PC-9 (cell line): ENCODE data around the gene HMCES. TPM values are rescaled to one million over a fixed set of nuclear protein-coding genes. Genes with fewer than 3 reads are reported as not detected.

Experiments
- BruUV-seq: library from RNA; stranded (reverse); fragments of 400-500 nt; replicated peaks from 2 replicates; lab custom pipeline; 2021; lab: Mats Ljungman, UMichigan
- CTCF ChIA-PET: fragments of 300-600 bp; sonication (Branson Sonifier 250); formaldehyde crosslinking; loops from one replicate; lab custom pipeline; 2022; ENCODE audit warnings: antibody characterized with exemption; lab: Charles Lee
- POLR2A ChIA-PET: fragments of 300-600 bp; sonication (Branson Sonifier 250); formaldehyde crosslinking; loops from one replicate; lab custom pipeline; 2022; ENCODE audit warnings: antibody characterized with exemption; ENCODE audit not compliant: unreplicated experiment; lab: Charles Lee
- DNase-seq, 2 experiments: peaks; one replicate each; pipeline versions ENCODE4 v3.0.0 to v3.0.0-alpha.2; 2015 to 2022; ENCODE audit warnings: mixed read lengths in 1 of 2
- H2AFZ ChIP-seq: fragments of 200-600 bp; sonication (generic); 2 replicates; pipeline ENCODE4 v1.8.1; 2017; ENCODE audit warnings: antibody characterized with exemption
- H3F3A ChIP-seq: fragments of 200-600 bp; sonication (generic); 2 replicates; pipeline ENCODE4 v1.8.1; 2017; ENCODE audit warnings: antibody characterized with exemption, mild to moderate bottlenecking, low read depth; ENCODE audit not compliant: insufficient read depth
- H3K27ac ChIP-seq: fragments of 200-600 bp; sonication (generic); 2 replicates; pipeline ENCODE4 v1.6.1; 2016; ENCODE audit warnings: mixed run types
- H3K27me3 ChIP-seq: fragments of 200-600 bp; sonication (generic); 2 replicates; pipeline ENCODE4 v1.6.1; 2016; ENCODE audit warnings: low read depth, mixed run types; ENCODE audit not compliant: insufficient read depth
- H3K36me3 ChIP-seq: fragments of 200-600 bp; sonication (generic); 2 replicates; pipeline ENCODE4 v1.6.1; 2016; ENCODE audit warnings: low read depth, mixed run types
- H3K4me1 ChIP-seq: fragments of 200-600 bp; sonication (generic); replicated peaks from 2 replicates; pipeline ENCODE4 v1.6.1; 2016; ENCODE audit warnings: mixed run types; ENCODE audit not compliant: insufficient read depth
- H3K4me2 ChIP-seq: fragments of 200-600 bp; sonication (generic); 2 replicates; pipeline ENCODE4 v1.6.1; 2017; ENCODE audit warnings: mixed run types
- H3K4me3 ChIP-seq: fragments of 200-600 bp; sonication (generic); 2 replicates; pipeline ENCODE4 v1.6.1; 2016; ENCODE audit warnings: mixed run types
- H3K79me2 ChIP-seq: fragments of 200-600 bp; sonication (generic); 2 replicates; pipeline ENCODE4 v1.6.1; 2017; ENCODE audit warnings: low read depth, mixed run types
- H3K9me2 ChIP-seq: fragments of 200-600 bp; sonication (generic); 2 replicates; pipeline ENCODE4 v1.8.1; 2017; ENCODE audit warnings: mild to moderate bottlenecking; ENCODE audit not compliant: insufficient read depth
- H3K9me3 ChIP-seq: fragments of 200-600 bp; sonication (generic); 2 replicates; pipeline ENCODE4 v1.8.1; 2016; ENCODE audit warnings: low read depth; ENCODE audit not compliant: insufficient read depth
- H4K20me1 ChIP-seq: fragments of 200-600 bp; sonication (generic); 2 replicates; pipeline ENCODE4 v1.8.1; 2017; ENCODE audit not compliant: insufficient read depth
- EZH2 ChIP-seq: fragments of 200-600 bp; sonication (generic); IDR thresholded peaks from 2 replicates; pipeline ENCODE4 v1.8.0; 2017; ENCODE audit warnings: antibody characterized with exemption, low read depth
- intact Hi-C: fragments of 100-400 bp; cut with micrococcal nuclease; formaldehyde crosslinking; loops from one replicate; pipeline ENCODE4 v1.10.0; 2022; ENCODE audit not compliant: unreplicated experiment
- total RNA-seq: library from RNA; stranded (reverse); gene quantifications from 2 replicates; pipeline ENCODE4 v1.2.3, GENCODE V29; 2021
- TF ChIP-seq, protein P1 (sequence below): fragments of 200-600 bp; sonication (generic); conservative IDR thresholded peaks from 2 replicates; pipeline ENCODE4 v1.6.1; 2017; ENCODE audit warnings: mixed run types, antibody characterized with exemption, mild to moderate bottlenecking, moderate library complexity

Gene HMCES
- total RNA-seq, 1 experiment from 2014 or later = 60.9 TPM

DNA sequence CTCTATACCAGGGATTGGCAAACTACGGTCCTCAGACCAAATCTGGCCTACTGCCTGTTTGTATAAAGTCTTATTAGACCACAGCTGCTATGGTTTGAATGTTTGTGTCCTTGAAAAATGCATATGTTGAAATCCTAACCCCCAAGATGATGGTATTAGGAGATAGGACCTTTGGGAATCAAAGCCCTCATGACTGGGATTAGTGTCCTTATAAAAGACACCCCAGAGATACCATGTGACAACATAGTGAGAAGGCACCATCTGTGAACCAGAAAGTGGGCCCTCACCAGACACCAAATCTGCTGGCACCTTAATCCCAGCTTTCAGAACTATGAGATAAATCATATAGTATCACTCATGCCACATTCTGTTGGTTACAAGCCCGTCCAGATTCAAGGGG, 7.4 kb downstream of the HMCES start:
- intact Hi-C loops = no loop called here
- H2AFZ ChIP-seq = no peak overlapping the region
- H3K36me3 ChIP-seq = 0 out of 2 replicates have a peak, but pooled peaks cover 3% of the 10 kb centered on the region
- 0 out of 2 replicates have a peak, but pooled peaks cover 4% of the 10 kb centered on the region for H3F3A ChIP-seq
- H3K27me3 ChIP-seq = no peaks in the 10 kb centered on the region
- no peaks in the 10 kb centered on the region for H3K79me2 ChIP-seq
- H3K9me3 ChIP-seq = no peaks in the 10 kb centered on the region
- H3K4me2 ChIP-seq = no peak overlapping the region
- no peak for TF ChIP-seq EZH2
- TF ChIP-seq, protein P1, sequence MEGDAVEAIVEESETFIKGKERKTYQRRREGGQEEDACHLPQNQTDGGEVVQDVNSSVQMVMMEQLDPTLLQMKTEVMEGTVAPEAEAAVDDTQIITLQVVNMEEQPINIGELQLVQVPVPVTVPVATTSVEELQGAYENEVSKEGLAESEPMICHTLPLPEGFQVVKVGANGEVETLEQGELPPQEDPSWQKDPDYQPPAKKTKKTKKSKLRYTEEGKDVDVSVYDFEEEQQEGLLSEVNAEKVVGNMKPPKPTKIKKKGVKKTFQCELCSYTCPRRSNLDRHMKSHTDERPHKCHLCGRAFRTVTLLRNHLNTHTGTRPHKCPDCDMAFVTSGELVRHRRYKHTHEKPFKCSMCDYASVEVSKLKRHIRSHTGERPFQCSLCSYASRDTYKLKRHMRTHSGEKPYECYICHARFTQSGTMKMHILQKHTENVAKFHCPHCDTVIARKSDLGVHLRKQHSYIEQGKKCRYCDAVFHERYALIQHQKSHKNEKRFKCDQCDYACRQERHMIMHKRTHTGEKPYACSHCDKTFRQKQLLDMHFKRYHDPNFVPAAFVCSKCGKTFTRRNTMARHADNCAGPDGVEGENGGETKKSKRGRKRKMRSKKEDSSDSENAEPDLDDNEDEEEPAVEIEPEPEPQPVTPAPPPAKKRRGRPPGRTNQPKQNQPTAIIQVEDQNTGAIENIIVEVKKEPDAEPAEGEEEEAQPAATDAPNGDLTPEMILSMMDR = no peak
- DNase-seq = no peak
- H3K4me3 ChIP-seq = no peak overlapping the region
- H4K20me1 ChIP-seq = no peaks in the 10 kb centered on the region
- ChIA-PET CTCF (no interaction called here), POLR2A (no interaction called here)
- H3K4me1 ChIP-seq = no peaks in the 10 kb centered on the region
- no TSS peak for BruUV-seq
- no peak overlapping the region for H3K27ac ChIP-seq
- no peaks in the 10 kb centered on the region for H3K9me2 ChIP-seq

DNA sequence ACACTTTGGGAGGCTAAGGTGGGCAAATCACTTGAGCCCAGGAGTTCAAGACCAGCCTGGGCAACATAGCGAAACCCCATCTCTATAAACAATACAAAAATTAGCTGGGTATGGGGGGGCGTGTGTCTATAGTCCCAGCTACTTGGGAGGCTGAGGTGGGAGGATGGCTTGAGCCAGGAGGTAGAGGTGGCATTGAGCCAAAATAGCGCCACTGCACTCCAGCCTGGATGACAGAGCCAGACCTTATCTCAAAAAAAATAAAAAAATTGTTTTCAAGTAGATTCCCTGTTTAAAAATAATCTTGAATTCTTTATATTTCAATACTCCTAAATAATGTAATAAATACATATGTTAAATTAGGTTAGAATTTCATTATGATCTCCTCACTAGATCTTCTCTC, 9.8 kb downstream of the HMCES start:
- TF ChIP-seq, protein P1 = no peak
- no peak for TF ChIP-seq EZH2
- Histone ChIP-seq H3K27me3 (no peaks in the 10 kb centered on the region), H2AFZ (no peak overlapping the region), H3K36me3 (peaks cover 7% of the 10 kb centered on the region; the same call in 1 of the 2 replicates), H3K27ac (no peak overlapping the region), H3K9me2 (no peaks in the 10 kb centered on the region), H3K4me1 (no peaks in the 10 kb centered on the region), H3K79me2 (no peaks in the 10 kb centered on the region), H3K4me2 (no peak overlapping the region), H3K4me3 (no peak overlapping the region), H3K9me3 (no peaks in the 10 kb centered on the region), H4K20me1 (no peaks in the 10 kb centered on the region), H3F3A (0 out of 2 replicates have a peak, but pooled peaks cover 4% of the 10 kb centered on the region)
- BruUV-seq = no TSS peak
- ChIA-PET POLR2A (interaction anchor here (0.6 kb wide), 2 partner anchors 21 to 318 kb away, joined by 3 to 27 read pairs; no protein-coding TSS in a partner anchor), CTCF (no interaction called here)
- intact Hi-C loops = no loop called here
- no peak for DNase-seq

DNA sequence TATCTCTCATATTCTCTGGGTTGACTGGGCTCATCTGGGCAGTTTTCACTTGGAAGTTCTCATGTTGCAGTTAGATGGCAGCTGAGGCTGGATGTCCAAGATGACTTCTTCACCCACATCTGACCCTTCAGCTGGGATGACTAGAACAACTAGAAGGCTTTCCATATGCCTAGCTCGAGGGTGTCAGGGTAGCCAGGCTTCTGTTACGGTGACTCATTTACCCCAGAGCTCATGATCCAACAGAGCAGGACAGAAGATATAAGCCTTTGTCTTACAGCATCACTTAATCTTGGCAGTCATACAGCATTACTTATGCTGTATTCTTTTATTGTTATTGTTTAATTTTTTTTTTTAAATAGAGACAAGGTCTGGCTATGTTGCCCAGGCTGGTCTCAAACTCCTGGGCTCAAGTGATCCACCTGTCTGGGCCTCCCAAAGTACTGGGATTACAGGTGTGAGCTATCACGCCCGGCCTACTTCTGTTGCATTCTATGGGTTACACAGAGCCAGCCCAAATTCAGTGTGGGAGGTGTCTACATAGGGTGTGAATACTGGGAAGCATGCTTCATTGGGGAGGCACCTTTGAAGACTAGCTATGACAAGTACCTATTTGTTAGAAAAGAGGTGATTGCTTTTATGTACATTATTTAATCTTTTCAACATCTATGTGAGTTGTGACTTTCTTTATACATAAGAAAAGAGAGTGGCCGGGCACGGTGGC, 10.7 kb downstream of the HMCES start:
- H3K4me3 ChIP-seq = no peak overlapping the region
- H3F3A ChIP-seq = 0 out of 2 replicates have a peak, but pooled peaks cover 4% of the 10 kb centered on the region
- H2AFZ ChIP-seq = no peak overlapping the region
- no peaks in the 10 kb centered on the region for H4K20me1 ChIP-seq
- no peak overlapping the region for H3K4me2 ChIP-seq
- no peaks in the 10 kb centered on the region for H3K9me3 ChIP-seq
- intact Hi-C loops = no loop called here
- BruUV-seq = no TSS peak
- no peak for TF ChIP-seq EZH2
- TF ChIP-seq, protein P1 = no peak
- POLR2A ChIA-PET = no interaction called here
- DNase-seq = no peak
- CTCF ChIA-PET = interaction anchor here (0.6 kb wide), 1 partner anchor 267 kb away, joined by 6 read pairs; no protein-coding TSS in a partner anchor
- peaks cover 7% of the 10 kb centered on the region; the same call in 1 of the 2 replicates for H3K36me3 ChIP-seq
- H3K27me3 ChIP-seq = no peaks in the 10 kb centered on the region
- H3K79me2 ChIP-seq = no peaks in the 10 kb centered on the region
- H3K4me1 ChIP-seq = no peaks in the 10 kb centered on the region
- no peaks in the 10 kb centered on the region for H3K9me2 ChIP-seq
- no peak overlapping the region for H3K27ac ChIP-seq
